ENCODE measurements around the gene ERICH2. TPM values are rescaled to one million over a fixed set of nuclear protein-coding genes. Genes with fewer than 3 reads are reported as not detected.
"Not testable (repeated sequence)": the region's sequence is repeated elsewhere in the genome, so short reads cannot be mapped to it uniquely, and the experiment has no call there.

ERICH2 gene, protein sequence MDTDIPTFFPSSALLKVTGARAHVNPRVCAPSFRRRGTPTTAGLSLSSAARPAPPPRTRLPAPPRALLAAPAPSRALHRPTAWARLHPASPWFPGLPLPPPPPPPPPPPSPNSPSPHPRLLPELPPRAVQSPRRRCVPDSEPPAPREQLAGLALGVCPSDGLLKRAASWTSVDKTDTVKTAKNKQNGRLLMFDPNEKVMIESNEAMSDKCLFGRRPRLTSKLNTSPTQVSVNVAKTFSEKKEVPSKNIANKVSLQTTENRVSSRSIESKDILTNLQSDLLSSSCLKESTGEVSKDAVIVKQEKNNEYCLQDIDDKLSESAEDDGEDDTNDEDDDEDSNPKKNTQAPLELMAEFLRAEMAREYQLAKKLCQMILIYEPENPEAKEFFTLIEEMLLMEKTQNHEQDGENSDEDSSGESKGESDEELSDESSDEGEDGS
- not detected for polyA plus RNA-seq (ENCODE audit: low read depth in 6 of 6)

DNA sequence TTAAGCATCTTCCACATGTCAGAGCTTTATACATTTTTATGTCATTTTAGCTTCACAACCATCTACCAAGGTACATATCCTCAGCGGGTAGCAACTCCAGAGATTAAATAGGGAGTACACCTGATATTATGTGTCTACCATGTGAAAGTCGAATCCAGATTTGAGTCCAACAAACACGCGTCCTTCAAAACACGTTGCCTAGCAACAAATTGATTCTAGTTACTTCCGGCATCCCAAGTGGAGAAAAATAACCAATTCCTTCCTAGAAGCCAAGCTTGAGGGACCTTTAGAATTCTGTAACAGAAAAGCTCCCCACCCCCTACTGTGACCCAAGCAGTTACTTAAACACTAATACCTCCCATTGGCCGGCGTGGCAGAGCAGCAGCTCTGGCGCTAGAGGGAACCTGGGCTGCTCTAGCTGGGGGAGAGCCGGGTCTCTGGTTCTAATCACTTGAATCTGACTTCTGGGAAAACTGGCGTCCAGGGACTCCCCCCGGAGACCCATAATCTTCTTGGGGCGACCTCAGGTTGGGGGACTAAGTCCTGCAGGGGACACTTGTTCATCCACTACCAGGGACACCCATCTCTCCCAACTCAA lies at the start of gene ERICH2:
Gene ERICH2 (plus strand): TSS at position 371 of the 598 bp plus-strand sequence. CDS start 304 bp downstream, outside the sequence.
- DNase-seq (peak; percentile 26), ATAC-seq (ENCODE audit: low read depth in 2 of 2) (peak; percentile 68)
- peaks cover 25 to 38% (median 31%) of the 10 kb centered on the region in 3 donors for H3K27me3 Mint-ChIP-seq

DNA sequence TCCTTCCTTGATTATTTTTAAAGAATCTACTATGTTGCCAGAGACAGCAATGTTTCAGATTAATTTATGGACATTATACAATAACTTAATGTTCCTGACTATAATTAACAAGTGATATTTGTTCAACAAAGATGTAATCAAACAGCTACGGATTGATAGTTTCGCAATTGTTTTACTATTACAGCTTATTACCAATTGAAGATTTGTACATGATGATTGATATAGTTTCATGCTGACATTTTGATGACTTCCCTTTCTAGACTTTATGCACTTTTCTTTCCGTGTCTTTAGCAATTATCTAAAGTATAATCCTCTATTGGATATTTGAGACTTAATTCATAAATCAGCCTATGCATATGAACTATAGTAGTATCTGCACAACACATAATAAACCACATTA lies 48.5 kb upstream of the ERICH2 start:
- DNase-seq (no peak), ATAC-seq (ENCODE audit: low read depth in 2 of 2) (no peak)
- Mint-ChIP-seq H3K4me3 (no peak overlapping the region), H3K36me3 (peaks cover 0 to 7% of the 10 kb centered on the region in 2 donors), H3K27me3 (peaks cover 55 to 72% (median 67%) of the 10 kb centered on the region in 3 donors), H3K4me1 (peaks cover 6 to 9% (median 8%) of the 10 kb centered on the region in 3 donors), H3K9me3 (peaks cover 0 to 2% (median 0%) of the 10 kb centered on the region in 7 donors), H3K27ac (no peak overlapping the region)

More for the DNA sequence above, at the start of gene ERICH2:
- Mint-ChIP-seq H3K4me3 (peak within 1 kb of the TSS; percentile 83 to 91 (median 86)), H3K9me3 (no peaks in the 10 kb centered on the region), H3K36me3 (no peaks in the 10 kb centered on the region), H3K4me1 (peaks cover 6 to 13% (median 10%) of the 10 kb centered on the region in 3 donors), H3K27ac (peak within 1 kb of the TSS in 3 of 6 donors; percentile 51 to 62 (median 58))

DNA sequence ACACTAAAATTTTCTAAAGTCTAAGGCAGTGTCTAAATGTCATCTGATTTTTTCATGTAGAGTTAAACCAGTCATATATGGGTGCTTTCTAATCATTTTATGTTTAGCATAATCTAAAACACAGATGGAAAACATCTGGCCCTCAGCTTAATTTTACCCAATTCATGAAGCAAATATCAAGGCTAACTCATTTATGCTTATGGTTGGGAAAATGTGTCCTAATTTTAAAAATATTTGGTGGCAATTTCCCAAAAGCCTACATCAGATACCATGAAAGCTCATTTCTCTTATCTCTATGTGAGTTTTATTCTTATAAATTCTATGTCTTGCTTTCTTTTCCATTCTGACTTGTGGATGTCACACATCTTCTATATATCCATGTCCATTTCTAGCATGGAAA lies 47.9 kb upstream of the ERICH2 start:
- no peak for DNase-seq
- Mint-ChIP-seq H3K4me1 (peaks cover 2 to 8% (median 6%) of the 10 kb centered on the region in 3 donors), H3K9me3 (peaks cover 0 to 2% (median 0%) of the 10 kb centered on the region in 7 donors), H3K4me3 (no peak overlapping the region), H3K36me3 (peaks cover 0 to 7% of the 10 kb centered on the region in 2 donors), H3K27ac (no peak overlapping the region), H3K27me3 (peaks cover 55 to 71% (median 68%) of the 10 kb centered on the region in 3 donors)
- no peak for ATAC-seq (ENCODE audit: low read depth in 2 of 2)

DNA sequence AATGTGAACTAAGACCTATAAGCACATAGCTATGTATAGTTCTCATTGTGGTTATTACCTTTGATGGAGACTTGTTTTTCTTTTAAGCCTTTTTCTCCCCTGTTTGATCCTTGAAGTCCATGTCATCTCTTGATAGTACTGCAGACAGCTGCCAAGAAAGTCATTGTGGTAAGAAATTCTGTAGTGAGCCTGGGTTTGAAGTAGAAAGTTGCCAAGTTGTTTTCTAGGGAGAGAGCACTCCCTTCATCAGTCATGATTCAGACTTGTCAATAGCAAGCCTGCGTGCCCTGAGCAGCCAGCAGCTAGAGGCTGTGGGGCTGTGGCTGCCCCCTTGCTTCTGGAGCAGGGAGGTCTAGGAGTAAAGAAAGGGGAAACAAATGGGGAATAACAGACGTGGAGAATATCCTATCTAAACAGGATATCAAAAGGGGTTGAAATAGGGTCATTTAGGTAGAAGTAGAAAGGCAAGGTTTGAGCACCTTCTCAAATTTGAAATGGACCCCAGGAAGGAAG lies 46.7 kb upstream of the ERICH2 start:
- peaks cover 51 to 70% (median 66%) of the 10 kb centered on the region in 3 donors for H3K27me3 Mint-ChIP-seq
- H3K4me3 Mint-ChIP-seq, result no peak overlapping the region
- no peak for ATAC-seq (ENCODE audit: low read depth in 2 of 2)
- peaks cover 0 to 8% (median 1%) of the 10 kb centered on the region in 7 donors for H3K9me3 Mint-ChIP-seq
- no peak overlapping the region for H3K27ac Mint-ChIP-seq
- DNase-seq, result no peak
- H3K36me3 Mint-ChIP-seq, result no peaks in the 10 kb centered on the region
- H3K4me1 Mint-ChIP-seq, result no peaks in the 10 kb centered on the region

DNA sequence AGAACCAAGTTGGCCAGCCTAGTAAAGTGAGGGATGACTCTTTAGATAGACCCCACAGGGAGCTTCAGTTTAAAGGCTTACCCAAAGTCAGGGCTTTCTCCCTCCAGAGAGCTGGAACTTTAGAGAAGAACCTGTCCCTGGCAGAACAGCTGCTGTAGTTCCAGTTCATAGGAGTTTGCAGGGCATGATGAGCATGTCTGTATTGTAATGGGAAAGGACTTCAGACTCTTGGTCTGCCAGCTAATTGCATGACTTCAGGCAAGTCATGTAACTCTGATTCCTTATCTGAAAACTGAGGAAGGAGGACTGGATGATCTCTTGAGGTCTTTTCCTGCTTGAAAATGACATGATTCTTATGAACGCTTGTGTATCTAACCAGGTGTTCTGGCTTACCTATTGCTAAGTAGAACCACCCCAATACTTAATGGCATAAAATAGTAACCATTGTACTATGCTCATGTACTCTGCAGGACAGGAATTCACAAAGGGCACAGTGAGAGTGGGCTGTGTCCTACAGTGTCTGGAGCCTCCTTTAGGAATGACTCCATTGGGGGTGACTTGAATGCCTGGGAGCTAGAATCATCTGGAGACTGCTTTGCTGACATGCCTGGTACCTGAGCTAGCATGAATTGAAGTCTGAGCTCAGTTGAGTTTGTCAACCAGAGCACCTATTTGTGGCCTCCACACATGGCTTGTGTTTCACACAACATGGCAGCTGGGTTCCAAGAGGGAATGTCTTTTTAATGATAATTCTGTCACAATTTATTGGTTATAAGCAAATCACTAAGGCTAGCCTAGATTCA lies 36.2 kb upstream of the ERICH2 start:
- peaks cover 21 to 39% (median 36%) of the 10 kb centered on the region in 3 donors for H3K27me3 Mint-ChIP-seq
- H3K27ac Mint-ChIP-seq, result no peak overlapping the region
- H3K36me3 Mint-ChIP-seq, result no peaks in the 10 kb centered on the region
- DNase-seq (no peak), ATAC-seq (ENCODE audit: low read depth in 2 of 2) (no peak)
- H3K4me3 Mint-ChIP-seq, result no peak overlapping the region
- peaks cover 0 to 19% (median 3%) of the 10 kb centered on the region in 7 donors for H3K9me3 Mint-ChIP-seq
- no peaks in the 10 kb centered on the region for H3K4me1 Mint-ChIP-seq

DNA sequence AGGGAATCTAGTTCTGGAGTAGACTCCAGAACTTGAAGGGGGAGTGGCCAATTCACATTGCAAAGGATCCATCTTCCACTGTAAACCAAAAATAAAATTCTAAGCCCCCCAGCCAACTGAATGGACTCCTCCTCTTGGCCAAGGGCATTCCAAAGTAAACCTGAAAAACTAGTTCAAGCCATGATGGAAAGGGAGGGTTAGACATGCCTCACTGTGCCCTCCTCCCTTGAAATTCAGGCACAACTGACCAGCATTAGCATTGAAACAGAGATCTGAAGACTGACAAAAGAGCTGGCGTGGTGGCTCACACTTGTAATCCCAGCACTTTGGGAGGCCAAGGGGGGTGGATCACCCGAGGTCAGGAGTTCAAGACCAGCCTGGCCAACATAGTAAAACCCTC lies 35.6 kb upstream of the ERICH2 start:
- not testable (repeated sequence) for ATAC-seq (ENCODE audit: low read depth in 2 of 2); H3K36me3 Mint-ChIP-seq; DNase-seq; H3K27ac Mint-ChIP-seq; H3K4me1 Mint-ChIP-seq; H3K4me3 Mint-ChIP-seq
- Mint-ChIP-seq H3K9me3 (peaks cover 0 to 19% (median 3%) of the 10 kb centered on the region in 7 donors), H3K27me3 (peaks cover 24 to 37% (median 34%) of the 10 kb centered on the region in 3 donors)

DNA sequence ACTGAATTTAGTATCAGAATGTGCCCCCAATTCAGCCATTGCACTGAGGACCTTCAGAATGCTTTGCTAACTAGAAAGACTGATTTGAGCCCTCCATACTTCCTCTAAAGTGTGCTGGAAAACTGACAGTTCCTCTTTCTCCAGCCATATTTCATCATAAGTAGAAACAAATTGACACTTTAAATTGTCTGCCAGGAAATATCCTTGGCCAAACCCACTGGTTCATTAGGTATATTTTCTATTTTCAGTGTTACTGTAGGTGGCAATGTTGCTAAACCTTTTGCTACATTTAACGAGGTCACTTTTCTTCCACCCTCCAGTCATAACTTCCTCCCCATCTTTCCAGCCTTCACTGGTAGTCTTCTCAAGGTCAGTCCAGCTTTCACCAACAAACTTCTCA lies 33.5 kb upstream of the ERICH2 start:
- Mint-ChIP-seq H3K27ac (no peak overlapping the region), H3K9me3 (peaks cover 0 to 12% (median 3%) of the 10 kb centered on the region in 7 donors), H3K4me3 (no peak overlapping the region), H3K36me3 (no peaks in the 10 kb centered on the region), H3K27me3 (peaks cover 21 to 30% (median 26%) of the 10 kb centered on the region in 3 donors), H3K4me1 (no peaks in the 10 kb centered on the region)
- no peak for DNase-seq
- ATAC-seq (ENCODE audit: low read depth in 2 of 2), result no peak

DNA sequence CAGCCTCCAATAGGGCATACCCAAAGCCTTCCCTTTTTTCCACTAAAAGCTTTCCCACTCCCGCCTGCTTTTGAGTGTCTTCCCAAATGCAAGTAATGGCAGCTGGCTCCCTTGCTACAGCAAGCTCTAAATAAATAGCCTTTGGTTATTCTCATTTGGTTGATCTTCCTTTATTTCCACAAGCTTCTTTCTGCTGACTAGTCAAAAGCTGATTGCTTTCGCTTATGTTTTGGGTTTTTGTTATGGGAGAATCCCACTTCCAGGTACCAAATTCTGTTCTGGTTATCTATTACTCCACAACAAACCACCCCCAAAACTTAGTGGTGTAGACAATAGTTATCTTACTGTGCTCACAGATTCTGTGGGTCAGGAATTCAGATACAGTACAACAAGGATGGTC lies 32.8 kb upstream of the ERICH2 start:
- ATAC-seq (ENCODE audit: low read depth in 2 of 2) (no peak), DNase-seq (no peak)
- no peak overlapping the region for H3K27ac Mint-ChIP-seq
- no peak overlapping the region for H3K4me3 Mint-ChIP-seq
- H3K27me3 Mint-ChIP-seq, result peaks cover 21 to 29% (median 26%) of the 10 kb centered on the region in 3 donors
- H3K36me3 Mint-ChIP-seq, result no peaks in the 10 kb centered on the region
- peaks cover 0 to 12% (median 3%) of the 10 kb centered on the region in 7 donors for H3K9me3 Mint-ChIP-seq
- H3K4me1 Mint-ChIP-seq, result no peaks in the 10 kb centered on the region

DNA sequence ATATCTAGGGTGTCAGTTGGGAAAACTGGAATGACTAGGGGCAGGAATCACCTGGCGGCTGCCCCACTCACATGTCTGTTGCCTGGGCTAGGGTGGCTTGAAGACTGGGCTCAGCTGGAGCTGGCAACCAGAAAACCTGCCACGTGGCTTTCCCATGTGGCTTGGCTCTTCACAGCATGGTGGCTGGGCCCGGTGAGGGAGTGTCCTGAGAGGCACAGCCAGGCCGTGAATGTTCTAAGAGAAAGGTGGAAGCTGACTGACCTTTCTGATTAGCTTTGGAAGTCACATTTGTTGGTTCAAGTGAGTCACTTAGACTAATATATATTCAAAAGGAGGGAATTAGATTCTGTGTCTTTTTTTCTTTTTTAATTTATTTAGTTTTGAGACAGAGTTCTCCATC lies 32.4 kb upstream of the ERICH2 start:
- H3K36me3 Mint-ChIP-seq, result no peaks in the 10 kb centered on the region
- H3K9me3 Mint-ChIP-seq, result peaks cover 0 to 12% (median 3%) of the 10 kb centered on the region in 7 donors
- H3K27me3 Mint-ChIP-seq, result peaks cover 21 to 27% (median 26%) of the 10 kb centered on the region in 3 donors
- H3K4me3 Mint-ChIP-seq, result no peak overlapping the region
- H3K4me1 Mint-ChIP-seq, result no peaks in the 10 kb centered on the region
- H3K27ac Mint-ChIP-seq, result no peak overlapping the region
- ATAC-seq (ENCODE audit: low read depth in 2 of 2) (no peak), DNase-seq (no peak)

DNA sequence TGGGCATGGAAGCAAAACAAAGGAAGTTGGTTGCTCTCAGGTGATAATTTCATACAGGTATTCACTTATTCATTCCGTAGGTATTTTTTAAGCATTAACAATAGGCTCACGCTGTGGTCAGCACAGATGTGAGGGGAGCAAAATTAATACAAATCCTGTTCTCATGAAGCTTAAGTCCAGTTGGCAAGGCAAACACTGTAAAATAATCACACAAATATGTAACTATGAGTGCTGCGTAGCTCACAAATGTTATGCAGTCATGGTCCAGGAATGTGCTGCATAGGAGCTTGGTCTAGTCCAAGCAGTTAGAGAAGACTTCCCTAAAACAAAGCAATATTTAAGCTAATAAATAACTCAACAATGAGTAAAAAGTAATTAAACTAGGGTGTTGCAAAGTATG lies 31.1 kb upstream of the ERICH2 start:
- Mint-ChIP-seq H3K27me3 (peaks cover 17 to 26% (median 24%) of the 10 kb centered on the region in 3 donors), H3K9me3 (peaks cover 0 to 12% (median 3%) of the 10 kb centered on the region in 7 donors), H3K27ac (no peak overlapping the region), H3K4me1 (no peaks in the 10 kb centered on the region), H3K4me3 (no peak overlapping the region), H3K36me3 (no peaks in the 10 kb centered on the region)
- DNase-seq (no peak), ATAC-seq (ENCODE audit: low read depth in 2 of 2) (no peak)

DNA sequence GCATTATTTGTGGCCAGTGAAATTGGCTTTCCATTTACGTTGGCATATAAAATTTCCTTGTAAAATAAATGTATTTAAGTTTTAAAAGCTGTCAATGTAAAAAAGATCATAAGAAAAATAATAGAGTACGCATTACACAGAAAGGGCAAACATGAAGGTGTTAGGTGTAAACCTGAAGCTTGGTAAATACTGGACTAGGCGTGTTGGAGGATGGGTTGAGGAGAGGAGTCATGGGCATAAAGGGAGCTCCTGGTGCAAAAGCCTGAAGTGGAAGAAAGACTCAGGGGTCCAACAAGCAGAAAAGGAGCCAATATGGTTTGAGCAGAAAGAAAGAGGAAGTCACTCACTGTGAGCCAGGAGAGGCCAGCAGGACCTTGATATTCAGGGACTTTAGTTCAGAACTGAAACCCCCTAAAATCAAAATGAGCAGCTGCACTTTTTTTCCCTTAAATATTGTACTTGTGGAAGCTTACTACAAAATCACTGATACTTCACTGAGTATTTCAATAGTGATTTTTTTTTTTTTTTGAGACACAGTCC lies 30.6 kb upstream of the ERICH2 start:
- H3K27ac Mint-ChIP-seq, result no peak overlapping the region
- H3K36me3 Mint-ChIP-seq, result no peaks in the 10 kb centered on the region
- DNase-seq (no peak), ATAC-seq (ENCODE audit: low read depth in 2 of 2) (no peak)
- peaks cover 22 to 31% (median 22%) of the 10 kb centered on the region in 3 donors for H3K27me3 Mint-ChIP-seq
- no peaks in the 10 kb centered on the region for H3K4me1 Mint-ChIP-seq
- H3K4me3 Mint-ChIP-seq, result no peak overlapping the region
- H3K9me3 Mint-ChIP-seq, result peaks cover 0 to 12% (median 3%) of the 10 kb centered on the region in 7 donors

DNA sequence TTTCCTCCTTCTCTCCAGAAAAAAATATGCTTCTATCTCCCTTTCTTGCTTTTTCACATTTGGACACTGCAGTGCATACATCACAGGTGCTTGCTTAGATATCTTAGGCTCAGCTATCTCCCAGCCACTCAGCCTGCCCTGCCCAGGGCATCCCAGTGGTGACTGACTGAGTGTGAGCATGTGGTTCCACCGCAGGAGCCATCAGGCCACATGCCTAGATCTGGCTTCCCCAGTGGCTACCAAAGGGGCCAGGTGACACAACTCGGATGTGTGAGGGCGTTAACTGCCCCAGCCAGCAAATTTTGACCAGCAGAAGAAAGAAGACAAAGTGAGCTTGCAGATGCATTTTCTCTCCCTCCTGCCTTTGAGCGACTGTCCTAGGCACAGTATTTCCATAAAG lies 29.5 kb upstream of the ERICH2 start:
- no peaks in the 10 kb centered on the region for H3K36me3 Mint-ChIP-seq
- no peaks in the 10 kb centered on the region for H3K4me1 Mint-ChIP-seq
- H3K4me3 Mint-ChIP-seq, result no peak overlapping the region
- peaks cover 23 to 36% (median 32%) of the 10 kb centered on the region in 3 donors for H3K27me3 Mint-ChIP-seq
- DNase-seq, result no peak
- H3K9me3 Mint-ChIP-seq, result peaks cover 0 to 12% (median 3%) of the 10 kb centered on the region in 7 donors
- no peak overlapping the region for H3K27ac Mint-ChIP-seq
- ATAC-seq (ENCODE audit: low read depth in 2 of 2), result no peak

DNA sequence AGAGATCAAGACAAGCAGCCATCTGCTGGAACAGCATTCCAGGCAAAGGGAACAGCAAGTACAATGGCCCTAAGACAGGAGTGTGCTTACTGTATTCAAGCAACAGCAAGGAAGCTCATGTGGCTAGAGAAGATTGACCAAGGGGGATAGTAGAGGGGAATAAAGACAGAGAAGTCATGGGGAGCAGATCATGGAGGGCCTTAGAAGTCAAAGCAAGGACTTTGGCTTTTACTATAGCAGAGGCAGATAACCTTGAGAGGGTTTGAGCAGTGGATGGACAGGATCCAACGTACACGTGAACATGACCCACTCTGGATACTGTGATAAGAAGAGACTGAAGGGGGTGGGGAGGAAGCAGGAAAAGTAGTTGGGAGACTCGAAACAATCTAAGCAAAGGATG lies 28.2 kb upstream of the ERICH2 start:
- H3K27ac Mint-ChIP-seq, result no peak overlapping the region
- peaks cover 20 to 36% (median 32%) of the 10 kb centered on the region in 3 donors for H3K27me3 Mint-ChIP-seq
- H3K36me3 Mint-ChIP-seq, result no peaks in the 10 kb centered on the region

More for the DNA sequence above, 28.2 kb upstream of the ERICH2 start:
- Mint-ChIP-seq H3K9me3 (peaks cover 0 to 9% (median 1%) of the 10 kb centered on the region in 7 donors), H3K4me1 (no peaks in the 10 kb centered on the region), H3K4me3 (no peak overlapping the region)
- no peak for ATAC-seq (ENCODE audit: low read depth in 2 of 2)
- no peak for DNase-seq

Measured in naive B cell (primary cell).